Gastrocnemius medialis (tissue), 4 donors: ENCODE measurements around the gene GPATCH11.

Experiments
- CTCF ChIP-seq, 5 experiments: fragments of 450-650 bp in 3 of 5; fragments of 200-600 bp in 2 of 5; sonication (generic) in 2 of 5; IDR thresholded peaks in 4 of 5; conservative IDR thresholded peaks in 1 of 5; 1 replicate in 4 of 5; 2 replicates in 1 of 5; pipeline ENCODE4 v1.5.1; 2016 to 2019; ENCODE audit warnings: antibody characterized with exemption in 5 of 5, mild to moderate bottlenecking in 3 of 5, moderate library complexity in 3 of 5
- POLR2A ChIP-seq, 2 donors: fragments of 450-650 bp; IDR thresholded peaks; one replicate each; pipeline ENCODE4 v1.6.1; 2017; ENCODE audit warnings: antibody characterized with exemption in 2 of 2, mild to moderate bottlenecking in 2 of 2, moderate library complexity in 2 of 2

- TF ChIP-seq CTCF (IDR thresholded peaks at IDR 0.05 in 4 of 5, conservative IDR thresholded peaks at IDR 0.05 in 1 of 5): no peak
- TF ChIP-seq POLR2A (IDR thresholded peaks at IDR 0.05): no peak
These were observed 15.6 kb upstream of the GPATCH11 start for GRCh38 chr2:37068686-37069085.
